Lower lobe of right lung (tissue), 2 donors: ENCODE measurements around the gene PHOSPHO1. TPM values are rescaled to one million over a fixed set of nuclear protein-coding genes. Genes with fewer than 3 reads are reported as not detected.
A peak's percentile ranks its signal among the peaks of the same experiment; 100 is the strongest.

Source experiments
- ATAC-seq, 2 donors: fragments of 200-7000 bp; cut with Tn5 transposase; one replicate each; pipeline ENCODE4 v1.9.1; 2020 to 2022; ENCODE audit warnings: mild to moderate bottlenecking in 2 of 2, moderate library complexity in 2 of 2
- DNase-seq: peaks from one replicate; pipeline ENCODE4 v3.0.0-alpha.2; 2020
- H3K27ac ChIP-seq: fragments of 200-600 bp; one replicate; pipeline ENCODE4 v1.8.0; 2022
- H3K27me3 ChIP-seq: fragments of 200-600 bp; one replicate; pipeline ENCODE4 v1.8.0; 2022; ENCODE audit warnings: low read depth
- H3K36me3 ChIP-seq: fragments of 200-600 bp; one replicate; pipeline ENCODE4 v1.8.0; 2022; ENCODE audit warnings: mild to moderate bottlenecking
- H3K4me1 ChIP-seq: fragments of 200-600 bp; one replicate; pipeline ENCODE4 v1.8.0; 2022
- H3K4me3 ChIP-seq: fragments of 200-600 bp; one replicate; pipeline ENCODE4 v1.8.0; 2022; ENCODE audit warnings: mild to moderate bottlenecking
- H3K9me3 ChIP-seq: fragments of 200-600 bp; one replicate; pipeline ENCODE4 v1.8.0; 2022
- intact Hi-C: fragments of 100-400 bp; cut with DNase I; formaldehyde crosslinking; loops from one replicate; pipeline ENCODE4 v1.11.0; 2022
- total RNA-seq: library from RNA; stranded (reverse); fragmentation: NEBNext Ultra II Directional; extraction: Animal tissue kit (Norgen Biotek cat#: 25700); gene quantifications from one replicate; pipeline ENCODE4 v1.2.1, GENCODE V29; 2021
- TF ChIP-seq, protein P1 (sequence below): fragments of 200-600 bp; IDR thresholded peaks from one replicate; pipeline ENCODE4 v1.8.0; 2022; ENCODE audit warnings: antibody characterized with exemption, mild to moderate bottlenecking
- donor health status: DM: no; HTN: yes; CAD: no; lungs with severe emphysema.

PHOSPHO1 gene
- total RNA-seq, 1 donor from 2014 or later: 1.9 TPM

DNA sequence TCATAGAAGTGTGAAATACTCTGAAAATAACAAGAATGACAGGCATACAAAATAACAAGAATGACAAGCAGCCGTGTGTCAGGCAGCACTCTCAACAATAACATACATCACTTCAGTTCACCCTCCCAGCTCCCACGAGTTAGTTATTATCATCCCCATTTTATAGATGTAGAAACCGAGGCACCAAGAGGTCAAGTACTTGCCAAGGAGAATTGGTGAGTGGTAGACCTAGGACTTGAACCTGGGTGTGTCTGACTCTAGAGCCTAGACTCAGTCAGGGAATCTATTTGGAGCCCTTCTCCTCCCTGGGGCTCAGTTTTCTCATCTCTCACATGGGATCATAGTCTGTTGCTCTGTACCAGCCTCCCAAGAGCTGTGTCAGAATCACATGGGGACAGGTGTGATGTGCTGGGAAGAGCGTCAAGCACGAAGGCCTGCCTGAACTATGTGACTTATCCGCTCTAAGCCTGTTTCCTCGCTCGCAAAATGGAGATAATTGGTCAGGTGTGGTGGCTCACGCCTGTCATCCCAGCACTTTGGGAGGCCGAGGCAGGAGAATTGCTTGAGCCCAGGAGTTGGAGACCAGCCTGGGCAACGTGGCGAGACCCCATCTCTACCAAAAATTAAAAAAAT lies 19.4 kb upstream of the PHOSPHO1 start:
- DNase-seq (no peak), ATAC-seq (no peak)
- intact Hi-C loops: no loop called here
- Histone ChIP-seq H3K4me1 (no peaks in the 10 kb centered on the region), H3K9me3 (no peaks in the 10 kb centered on the region), H3K36me3 (no peaks in the 10 kb centered on the region), H3K4me3 (no peak overlapping the region), H3K27ac (no peak overlapping the region), H3K27me3 (peaks cover 7% of the 10 kb centered on the region)
- TF ChIP-seq, protein P1, sequence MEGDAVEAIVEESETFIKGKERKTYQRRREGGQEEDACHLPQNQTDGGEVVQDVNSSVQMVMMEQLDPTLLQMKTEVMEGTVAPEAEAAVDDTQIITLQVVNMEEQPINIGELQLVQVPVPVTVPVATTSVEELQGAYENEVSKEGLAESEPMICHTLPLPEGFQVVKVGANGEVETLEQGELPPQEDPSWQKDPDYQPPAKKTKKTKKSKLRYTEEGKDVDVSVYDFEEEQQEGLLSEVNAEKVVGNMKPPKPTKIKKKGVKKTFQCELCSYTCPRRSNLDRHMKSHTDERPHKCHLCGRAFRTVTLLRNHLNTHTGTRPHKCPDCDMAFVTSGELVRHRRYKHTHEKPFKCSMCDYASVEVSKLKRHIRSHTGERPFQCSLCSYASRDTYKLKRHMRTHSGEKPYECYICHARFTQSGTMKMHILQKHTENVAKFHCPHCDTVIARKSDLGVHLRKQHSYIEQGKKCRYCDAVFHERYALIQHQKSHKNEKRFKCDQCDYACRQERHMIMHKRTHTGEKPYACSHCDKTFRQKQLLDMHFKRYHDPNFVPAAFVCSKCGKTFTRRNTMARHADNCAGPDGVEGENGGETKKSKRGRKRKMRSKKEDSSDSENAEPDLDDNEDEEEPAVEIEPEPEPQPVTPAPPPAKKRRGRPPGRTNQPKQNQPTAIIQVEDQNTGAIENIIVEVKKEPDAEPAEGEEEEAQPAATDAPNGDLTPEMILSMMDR: no peak

DNA sequence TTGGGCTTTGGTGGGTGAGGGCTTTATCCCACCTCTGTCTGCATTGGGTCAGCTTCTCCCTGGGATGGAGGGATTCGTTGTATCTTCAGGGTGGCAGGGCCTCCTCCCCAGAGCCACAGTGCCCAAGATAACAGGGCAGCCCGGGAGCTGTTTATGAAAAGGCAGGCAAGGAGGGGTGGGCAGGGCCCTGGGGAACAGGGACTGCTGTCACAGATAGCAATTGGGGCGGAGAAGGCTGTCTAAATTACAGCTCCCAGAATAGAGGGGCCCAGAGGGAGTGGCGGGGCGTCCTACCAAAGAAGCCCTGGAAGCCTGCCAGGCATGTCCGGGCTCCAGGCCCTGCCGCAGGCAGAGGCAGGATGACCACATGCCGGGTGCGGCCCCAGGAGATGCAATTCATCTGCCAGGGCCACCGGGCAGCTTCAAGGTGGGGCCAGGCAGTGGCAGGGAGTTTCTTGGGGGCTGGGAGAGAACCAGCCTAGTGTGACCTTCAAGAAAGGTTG lies 18.8 kb upstream of the PHOSPHO1 start:
- peaks cover 7% of the 10 kb centered on the region for H3K27me3 ChIP-seq
- DNase-seq: peak; percentile 53
- H3K9me3 ChIP-seq: no peaks in the 10 kb centered on the region
- H3K27ac ChIP-seq: no peak overlapping the region
- no peaks in the 10 kb centered on the region for H3K4me1 ChIP-seq
- H3K4me3 ChIP-seq: no peak overlapping the region
- no peak for ATAC-seq
- no peaks in the 10 kb centered on the region for H3K36me3 ChIP-seq
- intact Hi-C loops: no loop called here
- TF ChIP-seq, protein P1: no peak

DNA sequence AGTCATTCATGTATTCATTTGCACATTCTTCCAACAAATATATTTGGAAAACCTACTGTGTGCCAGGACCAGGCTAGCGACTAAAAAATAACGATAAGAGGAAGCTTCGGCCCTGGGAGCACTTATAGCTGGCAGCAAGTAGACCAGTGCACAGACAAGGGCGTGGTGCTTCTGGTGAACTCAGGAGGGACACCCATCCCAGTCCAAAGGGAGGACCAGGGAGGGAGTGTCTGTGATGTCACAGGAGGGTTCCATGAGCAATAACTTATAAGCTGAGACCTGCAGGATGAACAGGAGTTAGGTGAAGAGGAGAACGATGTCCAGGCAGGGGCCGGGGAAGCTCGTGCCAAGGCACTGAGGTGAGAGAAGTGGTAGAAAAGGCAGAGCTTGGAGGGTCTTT lies 17.4 kb upstream of the PHOSPHO1 start:
- ATAC-seq (no peak), DNase-seq (no peak)
- H3K27me3 ChIP-seq: peaks cover 7% of the 10 kb centered on the region
- intact Hi-C loops: no loop called here
- no peaks in the 10 kb centered on the region for H3K4me1 ChIP-seq
- no peak overlapping the region for H3K27ac ChIP-seq
- TF ChIP-seq, protein P1: no peak
- no peak overlapping the region for H3K4me3 ChIP-seq
- H3K9me3 ChIP-seq: no peaks in the 10 kb centered on the region
- no peaks in the 10 kb centered on the region for H3K36me3 ChIP-seq

DNA sequence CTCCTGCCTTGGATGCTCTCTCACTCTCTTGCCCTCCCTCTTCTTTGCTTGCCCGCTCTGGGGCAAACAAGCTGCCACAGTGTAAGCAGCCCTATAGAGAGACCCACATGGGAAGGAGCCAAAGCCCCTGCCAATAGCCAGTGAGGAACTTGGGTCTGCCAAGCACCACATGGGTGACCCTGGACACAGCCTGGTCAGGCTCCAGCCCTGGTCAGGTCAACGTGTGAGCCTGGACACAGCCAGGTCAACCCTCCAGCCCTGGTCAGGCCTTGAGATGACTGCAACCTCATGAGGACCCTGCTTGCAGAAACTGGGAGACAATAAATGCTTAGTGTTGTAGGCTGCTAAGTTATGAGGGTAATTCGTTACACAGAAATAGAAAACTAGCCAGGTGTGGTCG lies 14.3 kb upstream of the PHOSPHO1 start:
- TF ChIP-seq, protein P1: no peak
- no peak for DNase-seq
- ATAC-seq: no peak

DNA sequence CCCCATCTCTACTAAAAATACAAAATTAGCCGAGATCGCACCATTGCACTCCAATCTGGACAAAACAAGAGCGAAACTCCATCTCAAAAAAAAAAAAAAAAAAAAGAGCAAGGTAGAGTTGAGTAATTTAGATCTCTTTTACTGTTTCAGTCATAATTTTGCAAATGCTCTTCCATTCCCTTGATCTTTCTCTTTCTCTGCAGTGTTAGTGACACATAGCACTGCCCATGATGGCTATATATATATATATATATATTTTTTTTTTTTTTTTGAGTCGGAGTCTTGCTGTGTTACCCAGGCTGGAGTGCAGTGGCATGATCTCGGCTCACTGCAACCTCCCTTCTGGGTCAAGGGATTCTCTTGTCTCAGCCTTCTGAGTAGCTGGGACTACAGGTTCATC lies 12.2 kb upstream of the PHOSPHO1 start:
- no peak overlapping the region for H3K4me3 ChIP-seq
- H3K27me3 ChIP-seq: no peaks in the 10 kb centered on the region
- no peak for ATAC-seq
- TF ChIP-seq, protein P1: no peak
- DNase-seq: no peak
- H3K36me3 ChIP-seq: no peaks in the 10 kb centered on the region
- no peaks in the 10 kb centered on the region for H3K9me3 ChIP-seq
- intact Hi-C loops: no loop called here
- no peak overlapping the region for H3K27ac ChIP-seq
- H3K4me1 ChIP-seq: no peaks in the 10 kb centered on the region

More for the DNA sequence above, 14.3 kb upstream of the PHOSPHO1 start:
- Histone ChIP-seq H3K4me3 (no peak overlapping the region), H3K27me3 (peaks cover 7% of the 10 kb centered on the region), H3K27ac (no peak overlapping the region), H3K36me3 (no peaks in the 10 kb centered on the region), H3K4me1 (no peaks in the 10 kb centered on the region), H3K9me3 (no peaks in the 10 kb centered on the region)
- intact Hi-C loops: no loop called here
